HEK293 (cell line): ENCODE measurements around the gene AGO3.
"Not testable (repeated sequence)": the region's sequence is repeated elsewhere in the genome, so short reads cannot be mapped to it uniquely, and the experiment has no call there.

Source experiments
- GLI4 ChIP-seq: fragments of 450-650 bp; formaldehyde crosslinking; IDR thresholded peaks from 2 replicates; pipeline ENCODE4 v1.5.1; 2016; ENCODE audit warnings: missing biosample characterization, missing genetic modification characterization
- ZNF114 ChIP-seq: fragments of 450-650 bp; formaldehyde crosslinking; IDR thresholded peaks from 2 replicates; pipeline ENCODE4 v1.5.0; 2017; ENCODE audit warnings: missing biosample characterization, missing genetic modification characterization
- ZNF561 ChIP-seq: fragments of 450-650 bp; IDR thresholded peaks from 2 replicates; pipeline ENCODE4 v1.5.1; 2018; ENCODE audit warnings: missing biosample characterization, missing genetic modification characterization, borderline replicate concordance
- TF ChIP-seq, protein P1 (sequence below): fragments of 450-650 bp; formaldehyde crosslinking; IDR thresholded peaks from 2 replicates; pipeline ENCODE4 v1.5.1; 2016; ENCODE audit warnings: missing biosample characterization, missing genetic modification characterization
- TF ChIP-seq, protein P2 (sequence below): fragments of 450-650 bp; formaldehyde crosslinking; IDR thresholded peaks from 2 replicates; pipeline ENCODE4 v1.5.1; 2016; ENCODE audit warnings: missing biosample characterization, missing genetic modification characterization
- TF ChIP-seq, protein P3 (sequence below): fragments of 450-650 bp; formaldehyde crosslinking; IDR thresholded peaks from 2 replicates; pipeline ENCODE4 v1.5.1; 2016; ENCODE audit warnings: missing biosample characterization, missing genetic modification characterization

DNA sequence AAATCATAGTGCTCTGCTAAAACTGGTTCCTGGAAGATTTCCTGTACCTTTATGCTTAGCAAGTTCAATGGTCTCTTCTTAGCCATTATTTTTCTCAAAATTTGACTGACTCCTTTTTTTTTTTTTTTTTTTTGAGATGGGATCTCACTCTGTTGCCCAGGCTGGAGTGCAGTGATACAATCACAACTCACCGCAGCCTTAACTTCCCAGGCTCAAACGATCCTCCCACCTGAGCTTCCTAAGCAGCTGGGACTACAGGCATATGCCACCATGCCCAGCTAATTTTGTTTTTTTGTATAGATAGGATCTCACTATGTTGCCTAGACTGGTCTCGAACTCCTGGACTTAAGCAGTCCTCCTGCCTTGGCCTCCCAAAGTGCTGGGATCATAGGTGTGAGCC lies 93.1 kb downstream of the AGO3 start:
- TF ChIP-seq, protein P1, sequence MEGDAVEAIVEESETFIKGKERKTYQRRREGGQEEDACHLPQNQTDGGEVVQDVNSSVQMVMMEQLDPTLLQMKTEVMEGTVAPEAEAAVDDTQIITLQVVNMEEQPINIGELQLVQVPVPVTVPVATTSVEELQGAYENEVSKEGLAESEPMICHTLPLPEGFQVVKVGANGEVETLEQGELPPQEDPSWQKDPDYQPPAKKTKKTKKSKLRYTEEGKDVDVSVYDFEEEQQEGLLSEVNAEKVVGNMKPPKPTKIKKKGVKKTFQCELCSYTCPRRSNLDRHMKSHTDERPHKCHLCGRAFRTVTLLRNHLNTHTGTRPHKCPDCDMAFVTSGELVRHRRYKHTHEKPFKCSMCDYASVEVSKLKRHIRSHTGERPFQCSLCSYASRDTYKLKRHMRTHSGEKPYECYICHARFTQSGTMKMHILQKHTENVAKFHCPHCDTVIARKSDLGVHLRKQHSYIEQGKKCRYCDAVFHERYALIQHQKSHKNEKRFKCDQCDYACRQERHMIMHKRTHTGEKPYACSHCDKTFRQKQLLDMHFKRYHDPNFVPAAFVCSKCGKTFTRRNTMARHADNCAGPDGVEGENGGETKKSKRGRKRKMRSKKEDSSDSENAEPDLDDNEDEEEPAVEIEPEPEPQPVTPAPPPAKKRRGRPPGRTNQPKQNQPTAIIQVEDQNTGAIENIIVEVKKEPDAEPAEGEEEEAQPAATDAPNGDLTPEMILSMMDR (tag by site-specific recombination) = not testable (repeated sequence)
- not testable (repeated sequence) for TF ChIP-seq ZNF114 (tag by site-specific recombination); ZNF561; GLI4 (tag by site-specific recombination)
- TF ChIP-seq, protein P2, sequence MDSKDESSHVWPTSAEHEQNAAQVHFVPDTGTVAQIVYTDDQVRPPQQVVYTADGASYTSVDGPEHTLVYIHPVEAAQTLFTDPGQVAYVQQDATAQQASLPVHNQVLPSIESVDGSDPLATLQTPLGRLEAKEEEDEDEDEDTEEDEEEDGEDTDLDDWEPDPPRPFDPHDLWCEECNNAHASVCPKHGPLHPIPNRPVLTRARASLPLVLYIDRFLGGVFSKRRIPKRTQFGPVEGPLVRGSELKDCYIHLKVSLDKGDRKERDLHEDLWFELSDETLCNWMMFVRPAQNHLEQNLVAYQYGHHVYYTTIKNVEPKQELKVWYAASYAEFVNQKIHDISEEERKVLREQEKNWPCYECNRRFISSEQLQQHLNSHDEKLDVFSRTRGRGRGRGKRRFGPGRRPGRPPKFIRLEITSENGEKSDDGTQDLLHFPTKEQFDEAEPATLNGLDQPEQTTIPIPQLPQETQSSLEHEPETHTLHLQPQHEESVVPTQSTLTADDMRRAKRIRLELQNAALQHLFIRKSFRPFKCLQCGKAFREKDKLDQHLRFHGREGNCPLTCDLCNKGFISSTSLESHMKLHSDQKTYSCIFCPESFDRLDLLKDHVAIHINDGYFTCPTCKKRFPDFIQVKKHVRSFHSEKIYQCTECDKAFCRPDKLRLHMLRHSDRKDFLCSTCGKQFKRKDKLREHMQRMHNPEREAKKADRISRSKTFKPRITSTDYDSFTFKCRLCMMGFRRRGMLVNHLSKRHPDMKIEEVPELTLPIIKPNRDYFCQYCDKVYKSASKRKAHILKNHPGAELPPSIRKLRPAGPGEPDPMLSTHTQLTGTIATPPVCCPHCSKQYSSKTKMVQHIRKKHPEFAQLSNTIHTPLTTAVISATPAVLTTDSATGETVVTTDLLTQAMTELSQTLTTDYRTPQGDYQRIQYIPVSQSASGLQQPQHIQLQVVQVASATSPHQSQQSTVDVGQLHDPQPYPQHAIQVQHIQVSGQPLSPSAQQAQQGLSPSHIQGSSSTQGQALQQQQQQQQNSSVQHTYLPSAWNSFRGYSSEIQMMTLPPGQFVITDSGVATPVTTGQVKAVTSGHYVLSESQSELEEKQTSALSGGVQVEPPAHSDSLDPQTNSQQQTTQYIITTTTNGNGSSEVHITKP (tag by site-specific recombination) = not testable (repeated sequence)
- TF ChIP-seq, protein P3, sequence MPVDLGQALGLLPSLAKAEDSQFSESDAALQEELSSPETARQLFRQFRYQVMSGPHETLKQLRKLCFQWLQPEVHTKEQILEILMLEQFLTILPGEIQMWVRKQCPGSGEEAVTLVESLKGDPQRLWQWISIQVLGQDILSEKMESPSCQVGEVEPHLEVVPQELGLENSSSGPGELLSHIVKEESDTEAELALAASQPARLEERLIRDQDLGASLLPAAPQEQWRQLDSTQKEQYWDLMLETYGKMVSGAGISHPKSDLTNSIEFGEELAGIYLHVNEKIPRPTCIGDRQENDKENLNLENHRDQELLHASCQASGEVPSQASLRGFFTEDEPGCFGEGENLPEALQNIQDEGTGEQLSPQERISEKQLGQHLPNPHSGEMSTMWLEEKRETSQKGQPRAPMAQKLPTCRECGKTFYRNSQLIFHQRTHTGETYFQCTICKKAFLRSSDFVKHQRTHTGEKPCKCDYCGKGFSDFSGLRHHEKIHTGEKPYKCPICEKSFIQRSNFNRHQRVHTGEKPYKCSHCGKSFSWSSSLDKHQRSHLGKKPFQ (tag by site-specific recombination) = not testable (repeated sequence)
